A673 (cell line): ENCODE results near the gene RTN4RL2.

ENCODE experiments used
- CTCF ChIP-seq: fragments of 300-800, 200-600 bp; sonication (generic); conservative IDR thresholded peaks from 2 replicates; pipeline ENCODE4 v1.5.1; 2017; ENCODE audit warnings: low read depth, mild to moderate bottlenecking, antibody characterized with exemption, low read length, moderate library complexity, mixed read lengths
- EZH2 ChIP-seq: fragments of 200-600 bp; sonication (generic); IDR thresholded peaks from 2 replicates; pipeline ENCODE4 v1.6.1; 2017; ENCODE audit warnings: borderline replicate concordance, low read depth, mild to moderate bottlenecking, mixed read lengths, antibody characterized with exemption, low read length; ENCODE audit not compliant: poor library complexity, severe bottlenecking

- no peak for TF ChIP-seq EZH2
- no peak for TF ChIP-seq CTCF
Measured at GRCh38 chr11:57419146-57419545, 41.2 kb upstream of the RTN4RL2 start.
